Measurements from ENCODE around the gene CCDC127.

DNA sequence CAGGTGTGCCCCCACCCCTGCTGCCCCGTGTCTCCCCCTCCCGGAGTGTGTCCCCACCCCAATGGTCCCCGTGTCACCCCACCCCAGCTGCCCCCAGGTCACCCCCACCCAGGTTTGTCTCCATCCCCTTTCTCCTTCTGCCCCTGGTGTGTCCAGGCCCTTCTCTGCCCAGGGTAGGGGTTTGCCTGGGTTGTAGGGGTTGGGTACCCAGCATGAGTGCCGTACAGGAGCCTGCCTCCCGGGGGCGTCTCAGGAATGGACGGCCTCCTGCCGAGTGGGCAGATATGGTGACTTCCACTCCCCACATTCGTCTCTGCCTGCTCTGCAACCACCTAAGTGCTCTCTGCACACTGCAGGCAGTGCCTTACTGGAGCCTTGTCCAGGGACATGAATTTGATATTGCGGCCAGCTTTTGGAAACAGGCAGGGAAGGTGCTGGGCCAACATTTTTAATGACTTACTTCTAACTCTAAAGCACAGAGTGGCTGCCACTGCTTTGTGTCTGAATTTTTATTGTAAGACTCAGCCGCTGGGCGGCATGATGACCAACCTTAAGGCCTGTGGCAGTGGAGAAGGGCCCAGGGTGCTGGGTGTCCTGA, 20.0 kb downstream of the CCDC127 start:
- TF ChIP-seq, protein P1, sequence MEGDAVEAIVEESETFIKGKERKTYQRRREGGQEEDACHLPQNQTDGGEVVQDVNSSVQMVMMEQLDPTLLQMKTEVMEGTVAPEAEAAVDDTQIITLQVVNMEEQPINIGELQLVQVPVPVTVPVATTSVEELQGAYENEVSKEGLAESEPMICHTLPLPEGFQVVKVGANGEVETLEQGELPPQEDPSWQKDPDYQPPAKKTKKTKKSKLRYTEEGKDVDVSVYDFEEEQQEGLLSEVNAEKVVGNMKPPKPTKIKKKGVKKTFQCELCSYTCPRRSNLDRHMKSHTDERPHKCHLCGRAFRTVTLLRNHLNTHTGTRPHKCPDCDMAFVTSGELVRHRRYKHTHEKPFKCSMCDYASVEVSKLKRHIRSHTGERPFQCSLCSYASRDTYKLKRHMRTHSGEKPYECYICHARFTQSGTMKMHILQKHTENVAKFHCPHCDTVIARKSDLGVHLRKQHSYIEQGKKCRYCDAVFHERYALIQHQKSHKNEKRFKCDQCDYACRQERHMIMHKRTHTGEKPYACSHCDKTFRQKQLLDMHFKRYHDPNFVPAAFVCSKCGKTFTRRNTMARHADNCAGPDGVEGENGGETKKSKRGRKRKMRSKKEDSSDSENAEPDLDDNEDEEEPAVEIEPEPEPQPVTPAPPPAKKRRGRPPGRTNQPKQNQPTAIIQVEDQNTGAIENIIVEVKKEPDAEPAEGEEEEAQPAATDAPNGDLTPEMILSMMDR (IDR thresholded peaks at IDR 0.05; ENCODE audit: extremely low read depth in 1 of 2, insufficient read depth in 1 of 2, low read depth in 1 of 2, low read length in 2 of 2), result no peak
- TF ChIP-seq EZH2 (IDR thresholded peaks at IDR 0.05; ENCODE audit: borderline replicate concordance, low read depth, low read length, severe bottlenecking), result no peak
- TF ChIP-seq GATA2 (IDR thresholded peaks at IDR 0.05; ENCODE audit: insufficient read depth, insufficient read length, low read depth, low read length), result no peak
- no peak for TF ChIP-seq POLR2AphosphoS5 (IDR thresholded peaks at IDR 0.05; ENCODE audit: insufficient read depth, low read depth, low read length)
- TF ChIP-seq, protein P2, sequence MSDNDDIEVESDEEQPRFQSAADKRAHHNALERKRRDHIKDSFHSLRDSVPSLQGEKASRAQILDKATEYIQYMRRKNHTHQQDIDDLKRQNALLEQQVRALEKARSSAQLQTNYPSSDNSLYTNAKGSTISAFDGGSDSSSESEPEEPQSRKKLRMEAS (IDR thresholded peaks at IDR 0.05; ENCODE audit: insufficient read depth, insufficient read length), result no peak
- no peak for TF ChIP-seq POLR2A (IDR thresholded peaks at IDR 0.05; ENCODE audit: low read depth, low read length)

Data from endothelial cell of umbilical vein (primary cell).